BJ (cell line): ENCODE results near the gene ATPAF1. TPM values are rescaled to one million over a fixed set of nuclear protein-coding genes. Genes with fewer than 3 reads are reported as not detected.

ENCODE experiments used
- CTCF ChIA-PET: fragments of 350-600 bp; formaldehyde crosslinking; extraction: SDS; loops from one replicate; lab custom pipeline; 2021; ENCODE audit warnings: antibody characterized with exemption, inconsistent platforms; lab: Yijun Ruan, JAX
- POLR2A ChIA-PET: fragments of 300-600 bp; sonication (Branson Sonifier 250); formaldehyde crosslinking; extraction: SDS; loops from one replicate; lab custom pipeline; 2021; ENCODE audit warnings: antibody characterized with exemption; lab: Charles Lee
- DNase-seq: peaks from one replicate; pipeline ENCODE4 v3.0.0-alpha.2; 2011; ENCODE audit warnings: low read depth
- H3K27me3 ChIP-seq: 2 replicates; pipeline ENCODE4 v1.6.0; 2011; ENCODE audit warnings: low read length; ENCODE audit not compliant: control insufficient read depth, insufficient read depth
- H3K36me3 ChIP-seq: 2 replicates; pipeline ENCODE4 v1.5.1; 2011; ENCODE audit warnings: low read length; ENCODE audit not compliant: control insufficient read depth, insufficient read depth
- H3K4me3 ChIP-seq: 2 replicates; pipeline ENCODE4 v1.5.1; 2011; ENCODE audit warnings: low read depth, mild to moderate bottlenecking, control low read depth, low read length
- CTCF ChIP-seq: IDR thresholded peaks from 2 replicates; pipeline ENCODE4 v1.5.1; 2011; ENCODE audit warnings: low read depth, mild to moderate bottlenecking, control low read depth, inconsistent platforms, low read length, moderate library complexity; ENCODE audit not compliant: insufficient read depth
- polyA plus RNA-seq: library from polyadenylated mRNA; depleted of rRNA; stranded (reverse); fragments of >200 nt; gene quantifications from 2 replicates; pipeline ENCODE4 v1.2.3, GENCODE V29; 2011

The ATPAF1 gene
- polyA plus RNA-seq, 1 experiment, result 37.0 TPM

GRCh38 chr1:46613661-46614603 lies 54.2 kb downstream of the ATPAF1 start:
- H3K4me3 ChIP-seq, result no peak overlapping the region
- ChIA-PET POLR2A (interaction anchor here (1.1 to 2.1 kb wide), 2 partner anchors 9 to 30 kb away, joined by 3 to 8 read pairs; partner anchors contain the start of gene MKNK1), CTCF (interaction anchor here (1.2 to 2.7 kb wide), 5 partner anchors 8 to 169 kb away, joined by 3 to 7 read pairs (median 4); no protein-coding TSS in a partner anchor)
- no peak for DNase-seq
- TF ChIP-seq CTCF, result no peak
- H3K36me3 ChIP-seq, result peaks cover 4% of the 10 kb centered on the region
- no peaks in the 10 kb centered on the region for H3K27me3 ChIP-seq

- Histone ChIP-seq H3K4me3 (no peak overlapping the region), H3K36me3 (peaks cover 6% of the 10 kb centered on the region), H3K27me3 (no peaks in the 10 kb centered on the region)
- ChIA-PET CTCF (interaction anchor here (1.2 to 2.7 kb wide), 5 partner anchors 8 to 169 kb away, joined by 3 to 7 read pairs (median 4); no protein-coding TSS in a partner anchor), POLR2A (interaction anchor here (1.1 kb wide), 1 partner anchor 31 kb away, joined by 3 read pairs; no protein-coding TSS in a partner anchor)
- DNase-seq, result no peak
- TF ChIP-seq CTCF, result no peak
These were observed 55.1 kb downstream of the ATPAF1 start for GRCh38 chr1:46612937-46613660.

- CTCF ChIA-PET, result no interaction called here
These were observed 56.4 kb downstream of the ATPAF1 start for GRCh38 chr1:46611691-46612221.

GRCh38 chr1:46607345-46608130 lies 60.6 kb downstream of the ATPAF1 start:
- Histone ChIP-seq H3K36me3 (peaks cover 4% of the 10 kb centered on the region), H3K27me3 (no peaks in the 10 kb centered on the region), H3K4me3 (no peak overlapping the region)
- CTCF ChIA-PET, result no interaction called here
- DNase-seq, result no peak
- POLR2A ChIA-PET, result no interaction called here
- TF ChIP-seq CTCF, result no peak

More at GRCh38 chr1:46611691-46612221, 56.4 kb downstream of the ATPAF1 start:
- no peak for DNase-seq
- peaks cover 6% of the 10 kb centered on the region for H3K36me3 ChIP-seq
- POLR2A ChIA-PET, result no interaction called here
- no peak for TF ChIP-seq CTCF
- H3K27me3 ChIP-seq, result no peaks in the 10 kb centered on the region
- no peak overlapping the region for H3K4me3 ChIP-seq
